ENCODE results near the gene GDPD3. TPM values are rescaled to one million over a fixed set of nuclear protein-coding genes. Genes with fewer than 3 reads are reported as not detected.

The GDPD3 gene
- total RNA-seq, 1 experiment from 2014 or later: 3.8 TPM

GRCh38 chr16:30120340-30121105, 7.2 kb upstream of the GDPD3 start:
- H3K4me3 Mint-ChIP-seq: no peak overlapping the region; a peak in 3 of 5 replicates
- no peak overlapping the region for H2AFZ ChIP-seq (ENCODE audit: low read length)
- no peak overlapping the region for H2BK15ac ChIP-seq (ENCODE audit: low read depth, low read length)

More at GRCh38 chr16:30120340-30121105, 7.2 kb upstream of the GDPD3 start:
- H2BK12ac ChIP-seq (ENCODE audit: insufficient read length, low read depth, low read length): no peak overlapping the region
- H2BK20ac ChIP-seq (ENCODE audit: low read depth, low read length, poor library complexity, severe bottlenecking): no peak overlapping the region
- H3K4me1 ChIP-seq (ENCODE audit: insufficient read depth, low read length): no peaks in the 10 kb centered on the region
- H3T11ph ChIP-seq (ENCODE audit: low read length): no peak overlapping the region
- H2AK5ac ChIP-seq (ENCODE audit: insufficient read length, low read length): no peak overlapping the region
- no peak overlapping the region for H3K4me2 ChIP-seq (ENCODE audit: insufficient read depth, insufficient read length, low read length)
- H3K36me3 Mint-ChIP-seq (ENCODE audit: insufficient read depth in 1 of 3, low read depth in 3 of 3): peaks cover 0 to 28% (median 16%) of the 10 kb centered on the region in 3 experiments; a peak in 6 of 7 replicates
- H3K27ac ChIP-seq (ENCODE audit: insufficient read length, low read depth, low read length): no peak overlapping the region
- DNase-seq: no peak
- no peak overlapping the region for H3K27ac Mint-ChIP-seq
- no peaks in the 10 kb centered on the region for H3K79me1 ChIP-seq (ENCODE audit: insufficient read depth, low read depth, low read length, poor library complexity, severe bottlenecking)
- peaks cover 8 to 14% of the 10 kb centered on the region in 2 experiments for H3K4me1 Mint-ChIP-seq
- no peak overlapping the region for H4K8ac ChIP-seq (replicated peaks; ENCODE audit: insufficient read length, low read depth, low read length)
- H3K9me3 Mint-ChIP-seq: no peaks in the 10 kb centered on the region
- H3K27me3 Mint-ChIP-seq (ENCODE audit: low read depth): peaks cover 3% of the 10 kb centered on the region
- H3K18ac ChIP-seq (ENCODE audit: insufficient read length, low read depth, low read length): no peak overlapping the region
- no CpG with 5 or more reads among the region's 3 CpGs for WGBS (ENCODE audit: extremely low coverage, insufficient read length, low lambda C conversion rate)
- no peaks in the 10 kb centered on the region for H3K9me3 ChIP-seq (ENCODE audit: control insufficient read depth, low read depth, low read length)
- H4K20me1 ChIP-seq (ENCODE audit: control insufficient read depth, insufficient read depth, insufficient read length): no peaks in the 10 kb centered on the region
- H3K9ac ChIP-seq (ENCODE audit: extremely low read depth, insufficient read length, low read length): no peak overlapping the region
- no peaks in the 10 kb centered on the region; the same call in 1 of the 2 replicates for H3K27me3 ChIP-seq (ENCODE audit: insufficient read depth, low read length)
- no peak overlapping the region for H3K23ac ChIP-seq (ENCODE audit: insufficient read length, low read depth, low read length)
- no peak overlapping the region for H2BK5ac ChIP-seq (ENCODE audit: insufficient read length, low read length)
- TF ChIP-seq, protein P1, sequence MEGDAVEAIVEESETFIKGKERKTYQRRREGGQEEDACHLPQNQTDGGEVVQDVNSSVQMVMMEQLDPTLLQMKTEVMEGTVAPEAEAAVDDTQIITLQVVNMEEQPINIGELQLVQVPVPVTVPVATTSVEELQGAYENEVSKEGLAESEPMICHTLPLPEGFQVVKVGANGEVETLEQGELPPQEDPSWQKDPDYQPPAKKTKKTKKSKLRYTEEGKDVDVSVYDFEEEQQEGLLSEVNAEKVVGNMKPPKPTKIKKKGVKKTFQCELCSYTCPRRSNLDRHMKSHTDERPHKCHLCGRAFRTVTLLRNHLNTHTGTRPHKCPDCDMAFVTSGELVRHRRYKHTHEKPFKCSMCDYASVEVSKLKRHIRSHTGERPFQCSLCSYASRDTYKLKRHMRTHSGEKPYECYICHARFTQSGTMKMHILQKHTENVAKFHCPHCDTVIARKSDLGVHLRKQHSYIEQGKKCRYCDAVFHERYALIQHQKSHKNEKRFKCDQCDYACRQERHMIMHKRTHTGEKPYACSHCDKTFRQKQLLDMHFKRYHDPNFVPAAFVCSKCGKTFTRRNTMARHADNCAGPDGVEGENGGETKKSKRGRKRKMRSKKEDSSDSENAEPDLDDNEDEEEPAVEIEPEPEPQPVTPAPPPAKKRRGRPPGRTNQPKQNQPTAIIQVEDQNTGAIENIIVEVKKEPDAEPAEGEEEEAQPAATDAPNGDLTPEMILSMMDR (conservative IDR thresholded peaks at IDR 0.05): no peak
- H3K79me2 ChIP-seq (ENCODE audit: insufficient read depth, low read length): no peaks in the 10 kb centered on the region
- H3K23me2 ChIP-seq (ENCODE audit: insufficient read length, low read depth, low read length, poor library complexity, severe bottlenecking): peaks cover 3% of the 10 kb centered on the region
- no peak overlapping the region for H3K14ac ChIP-seq (ENCODE audit: insufficient read depth, low read length)
- no peak overlapping the region for H3K4ac ChIP-seq (ENCODE audit: low read depth, low read length)
- H2BK120ac ChIP-seq (ENCODE audit: low read depth, low read length, poor library complexity, severe bottlenecking): no peak overlapping the region
- no peak overlapping the region for H4K5ac ChIP-seq (ENCODE audit: insufficient read length, low read depth, low read length)
- H3K56ac ChIP-seq (ENCODE audit: insufficient read length, low read depth, low read length): no peak overlapping the region
- no peak overlapping the region for H4K91ac ChIP-seq (ENCODE audit: insufficient read length, low read depth, low read length)

Data from H9 (cell line).